ENCODE data around the gene PSAT1. TPM values are rescaled to one million over a fixed set of nuclear protein-coding genes. Genes with fewer than 3 reads are reported as not detected.

Gene PSAT1
- total RNA-seq, 4 donors from 2014 or later: 2.5 to 6.6 (median 4.3) TPM

DNA sequence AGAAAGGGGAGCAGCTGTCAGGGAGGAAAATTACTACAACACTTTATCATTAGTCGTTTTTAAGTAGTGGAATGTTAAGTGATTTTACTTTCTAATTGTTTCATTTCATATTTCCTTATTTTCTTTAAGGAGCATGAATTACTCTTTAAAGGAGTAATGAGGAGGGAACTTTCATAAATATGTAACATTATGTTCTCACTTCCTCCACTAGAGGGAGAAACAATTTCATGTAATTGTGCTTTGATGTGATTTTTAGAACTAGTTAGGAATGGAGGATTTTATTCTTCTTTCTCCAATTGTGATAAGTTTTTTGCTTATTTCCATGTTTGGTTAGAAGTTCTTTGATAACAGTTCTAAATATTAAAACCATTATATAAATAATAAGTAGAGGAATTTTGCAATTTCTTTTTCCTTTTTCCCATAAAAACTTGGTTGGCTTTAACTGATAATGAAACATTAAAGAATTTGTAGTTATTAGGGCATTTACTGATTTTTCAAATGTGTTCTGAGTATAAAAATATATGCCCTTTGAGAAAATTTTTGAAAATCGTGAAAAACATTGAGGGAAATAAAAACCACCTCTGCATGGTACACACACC lies 35.4 kb upstream of the PSAT1 start:
- Histone ChIP-seq H3K27ac (no peak overlapping the region), H3K36me3 (peaks cover 0 to 23% of the 10 kb centered on the region in 2 donors), H3K9me3 (no peaks in the 10 kb centered on the region), H3K27me3 (no peaks in the 10 kb centered on the region), H3K4me3 (no peak overlapping the region), H3K4me1 (no peaks in the 10 kb centered on the region)
- no peak for ATAC-seq
- 46 to 50% methylated on average over 2 of the region's 2 CpGs for WGBS, 2 donors (ENCODE audit: low coverage in 1 of 2)
- TF ChIP-seq POLR2A (IDR thresholded peaks at IDR 0.05): no peak
- TF ChIP-seq, protein P1, sequence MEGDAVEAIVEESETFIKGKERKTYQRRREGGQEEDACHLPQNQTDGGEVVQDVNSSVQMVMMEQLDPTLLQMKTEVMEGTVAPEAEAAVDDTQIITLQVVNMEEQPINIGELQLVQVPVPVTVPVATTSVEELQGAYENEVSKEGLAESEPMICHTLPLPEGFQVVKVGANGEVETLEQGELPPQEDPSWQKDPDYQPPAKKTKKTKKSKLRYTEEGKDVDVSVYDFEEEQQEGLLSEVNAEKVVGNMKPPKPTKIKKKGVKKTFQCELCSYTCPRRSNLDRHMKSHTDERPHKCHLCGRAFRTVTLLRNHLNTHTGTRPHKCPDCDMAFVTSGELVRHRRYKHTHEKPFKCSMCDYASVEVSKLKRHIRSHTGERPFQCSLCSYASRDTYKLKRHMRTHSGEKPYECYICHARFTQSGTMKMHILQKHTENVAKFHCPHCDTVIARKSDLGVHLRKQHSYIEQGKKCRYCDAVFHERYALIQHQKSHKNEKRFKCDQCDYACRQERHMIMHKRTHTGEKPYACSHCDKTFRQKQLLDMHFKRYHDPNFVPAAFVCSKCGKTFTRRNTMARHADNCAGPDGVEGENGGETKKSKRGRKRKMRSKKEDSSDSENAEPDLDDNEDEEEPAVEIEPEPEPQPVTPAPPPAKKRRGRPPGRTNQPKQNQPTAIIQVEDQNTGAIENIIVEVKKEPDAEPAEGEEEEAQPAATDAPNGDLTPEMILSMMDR (IDR thresholded peaks at IDR 0.05): peak; percentile 41 to 68 (median 62)
- TF ChIP-seq EP300 (IDR thresholded peaks at IDR 0.05): no peak

GRCh38 chr9:78262655-78263054 lies 34.3 kb upstream of the PSAT1 start:
- WGBS, 2 donors (ENCODE audit: low coverage in 1 of 2): 82 to 95% methylated on average over 2 of the region's 2 CpGs
- TF ChIP-seq EP300 (IDR thresholded peaks at IDR 0.05) (no peak), POLR2AphosphoS5 (IDR thresholded peaks at IDR 0.05) (no peak), POLR2A (IDR thresholded peaks at IDR 0.05) (no peak)
- TF ChIP-seq, protein P1 (IDR thresholded peaks at IDR 0.05): no peak
- H3K36me3 ChIP-seq: peaks cover 0 to 31% of the 10 kb centered on the region in 2 donors
- ATAC-seq: no peak
- H3K27ac ChIP-seq: no peak overlapping the region
- no peaks in the 10 kb centered on the region for H3K4me1 ChIP-seq
- no peaks in the 10 kb centered on the region for H3K27me3 ChIP-seq
- H3K4me3 ChIP-seq: no peak overlapping the region
- H3K9me3 ChIP-seq: no peaks in the 10 kb centered on the region

DNA sequence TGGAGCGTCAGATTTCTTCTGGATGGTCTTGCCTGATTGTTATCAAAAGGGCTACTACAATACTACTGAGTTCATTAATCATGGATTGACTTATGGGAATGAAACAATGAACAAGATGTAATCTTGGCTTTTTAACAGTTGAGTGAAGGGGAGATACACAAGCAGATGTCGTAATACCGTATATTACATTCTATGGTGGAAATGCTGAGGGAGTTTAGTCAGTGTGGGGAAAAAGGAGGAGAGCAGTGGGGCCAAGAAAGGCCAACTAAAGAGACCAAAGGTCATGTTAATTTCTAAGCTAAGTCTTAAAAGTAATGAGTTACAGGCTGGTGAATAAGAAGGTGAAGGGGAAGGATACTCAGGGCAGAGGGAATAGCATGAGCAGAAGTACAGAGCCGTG lies 29.0 kb upstream of the PSAT1 start:
- Histone ChIP-seq H3K27me3 (no peaks in the 10 kb centered on the region), H3K27ac (no peak overlapping the region), H3K4me1 (no peaks in the 10 kb centered on the region), H3K9me3 (no peaks in the 10 kb centered on the region), H3K4me3 (no peak overlapping the region), H3K36me3 (peaks cover 0 to 70% of the 10 kb centered on the region in 2 donors)
- ATAC-seq: no peak
- TF ChIP-seq EP300 (IDR thresholded peaks at IDR 0.05): no peak
- TF ChIP-seq POLR2AphosphoS5 (IDR thresholded peaks at IDR 0.05): no peak
- TF ChIP-seq, protein P1 (IDR thresholded peaks at IDR 0.05): no peak
- TF ChIP-seq POLR2A (IDR thresholded peaks at IDR 0.05): no peak
- WGBS, 2 donors (ENCODE audit: low coverage in 1 of 2): 93 to 97% methylated on average over 4 of the region's 4 CpGs

GRCh38 chr9:78269784-78270183 lies 27.1 kb upstream of the PSAT1 start:
- no peaks in the 10 kb centered on the region for H3K4me1 ChIP-seq
- peaks cover 0 to 70% of the 10 kb centered on the region in 2 donors for H3K36me3 ChIP-seq
- TF ChIP-seq EP300 (IDR thresholded peaks at IDR 0.05) (no peak), POLR2AphosphoS5 (IDR thresholded peaks at IDR 0.05) (no peak), POLR2A (IDR thresholded peaks at IDR 0.05) (no peak)
- TF ChIP-seq, protein P1 (IDR thresholded peaks at IDR 0.05): no peak
- no peaks in the 10 kb centered on the region for H3K9me3 ChIP-seq
- H3K27ac ChIP-seq: no peak overlapping the region
- ATAC-seq: no peak
- H3K4me3 ChIP-seq: no peak overlapping the region
- no peaks in the 10 kb centered on the region for H3K27me3 ChIP-seq

- H3K4me3 ChIP-seq: no peak overlapping the region
- no peak for ATAC-seq
- no peaks in the 10 kb centered on the region for H3K4me1 ChIP-seq
- H3K27me3 ChIP-seq: no peaks in the 10 kb centered on the region
- H3K36me3 ChIP-seq: peaks cover 0 to 47% of the 10 kb centered on the region in 2 donors
- H3K9me3 ChIP-seq: no peaks in the 10 kb centered on the region
- TF ChIP-seq EP300 (IDR thresholded peaks at IDR 0.05) (no peak), POLR2A (IDR thresholded peaks at IDR 0.05) (no peak), POLR2AphosphoS5 (IDR thresholded peaks at IDR 0.05) (no peak)
- TF ChIP-seq, protein P1 (IDR thresholded peaks at IDR 0.05): no peak
- no peak overlapping the region for H3K27ac ChIP-seq
These were observed 24.6 kb upstream of the PSAT1 start for GRCh38 chr9:78272307-78272706.

All from gastroesophageal sphincter (tissue), 4 donors.